ENCODE data around the gene SLCO3A1. TPM values are rescaled to one million over a fixed set of nuclear protein-coding genes. Genes with fewer than 3 reads are reported as not detected.

Gene SLCO3A1
- total and polyA plus RNA-seq, 2 donors (not counting 1 experiment from before 2014, with no cell fraction given) = 8.1 to 16.8 TPM

DNA sequence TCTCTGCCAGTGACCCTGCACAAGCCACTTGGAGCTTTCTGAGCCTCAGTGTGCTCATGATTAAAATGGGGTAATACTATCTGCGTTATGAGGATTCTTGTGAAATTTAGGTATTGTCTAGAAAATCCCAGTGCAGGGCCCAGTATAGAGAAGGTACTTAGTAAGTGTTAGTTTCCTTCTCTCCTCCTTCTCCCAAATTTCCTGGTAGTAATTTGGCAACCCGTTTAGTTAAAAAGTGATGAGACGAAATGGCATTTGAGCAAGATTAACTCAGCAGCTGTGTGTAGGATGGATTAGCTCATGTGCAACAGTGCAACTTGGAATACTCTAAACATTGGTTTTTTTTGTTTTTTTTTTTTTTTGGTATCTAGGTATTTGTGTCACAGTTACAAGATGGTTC, 84.6 kb downstream of the SLCO3A1 start:
- Histone ChIP-seq H3K79me2 (ENCODE audit: control insufficient read depth, insufficient read depth, low read length) (no peaks in the 10 kb centered on the region), H2AFZ (ENCODE audit: low read length) (no peak overlapping the region), H3K4me1 (ENCODE audit: control insufficient read depth, extremely low read depth, insufficient read depth, low read length) (peaks cover 12% of the 10 kb centered on the region), H3K27ac (ENCODE audit: insufficient read depth, low read length) (no peak overlapping the region), H3K9ac (ENCODE audit: insufficient read depth, low read length) (no peak overlapping the region), H3K4me3 (replicated peaks in 1 of 4; ENCODE audit: control extremely low read depth in 1 of 4, insufficient read depth in 1 of 4, low read depth in 3 of 4, low read length in 4 of 4) (no peak overlapping the region), H4K20me1 (ENCODE audit: control insufficient read depth, extremely low read depth, insufficient read depth, low read length) (no peaks in the 10 kb centered on the region), H3K36me3 (ENCODE audit: control insufficient read depth, insufficient read depth, low read length) (no peaks in the 10 kb centered on the region), H3K27me3 (ENCODE audit: control insufficient read depth, insufficient read depth, low read length) (no peaks in the 10 kb centered on the region), H3K9me3 (ENCODE audit: control insufficient read depth, insufficient read depth, low read depth, low read length) (no peaks in the 10 kb centered on the region), H3K4me2 (ENCODE audit: extremely low read depth, insufficient read depth, low read length) (no peak overlapping the region)
- TF ChIP-seq CTCF (conservative IDR thresholded peaks at IDR 0.05 in 1 of 2, IDR thresholded peaks at IDR 0.05 in 1 of 2; ENCODE audit: low read depth in 1 of 2, low read length in 2 of 2) (no peak), EZH2 (IDR thresholded peaks at IDR 0.05; ENCODE audit: low read length, missing control alignments) (no peak)
- DNase-seq (ENCODE audit: low read depth in 2 of 2) = no peak

GRCh38 chr15:91939403-91939831, 85.9 kb downstream of the SLCO3A1 start:
- H3K36me3 ChIP-seq (ENCODE audit: control insufficient read depth, insufficient read depth, low read length) = no peaks in the 10 kb centered on the region
- no peak overlapping the region for H3K4me3 ChIP-seq (replicated peaks in 1 of 4; ENCODE audit: control extremely low read depth in 1 of 4, insufficient read depth in 1 of 4, low read depth in 3 of 4, low read length in 4 of 4)
- peaks cover 12% of the 10 kb centered on the region for H3K4me1 ChIP-seq (ENCODE audit: control insufficient read depth, extremely low read depth, insufficient read depth, low read length)
- no peaks in the 10 kb centered on the region for H3K79me2 ChIP-seq (ENCODE audit: control insufficient read depth, insufficient read depth, low read length)
- H3K9ac ChIP-seq (ENCODE audit: insufficient read depth, low read length) = no peak overlapping the region
- H4K20me1 ChIP-seq (ENCODE audit: control insufficient read depth, extremely low read depth, insufficient read depth, low read length) = no peaks in the 10 kb centered on the region
- DNase-seq (ENCODE audit: low read depth in 2 of 2) = no peak
- no peak overlapping the region for H3K4me2 ChIP-seq (ENCODE audit: extremely low read depth, insufficient read depth, low read length)
- TF ChIP-seq CTCF (conservative IDR thresholded peaks at IDR 0.05 in 1 of 2, IDR thresholded peaks at IDR 0.05 in 1 of 2; ENCODE audit: low read depth in 1 of 2, low read length in 2 of 2) (no peak), EZH2 (IDR thresholded peaks at IDR 0.05; ENCODE audit: low read length, missing control alignments) (no peak)
- no peak overlapping the region for H2AFZ ChIP-seq (ENCODE audit: low read length)
- H3K9me3 ChIP-seq (ENCODE audit: control insufficient read depth, insufficient read depth, low read depth, low read length) = no peaks in the 10 kb centered on the region
- no peak overlapping the region for H3K27ac ChIP-seq (ENCODE audit: insufficient read depth, low read length)
- H3K27me3 ChIP-seq (ENCODE audit: control insufficient read depth, insufficient read depth, low read length) = no peaks in the 10 kb centered on the region

DNA sequence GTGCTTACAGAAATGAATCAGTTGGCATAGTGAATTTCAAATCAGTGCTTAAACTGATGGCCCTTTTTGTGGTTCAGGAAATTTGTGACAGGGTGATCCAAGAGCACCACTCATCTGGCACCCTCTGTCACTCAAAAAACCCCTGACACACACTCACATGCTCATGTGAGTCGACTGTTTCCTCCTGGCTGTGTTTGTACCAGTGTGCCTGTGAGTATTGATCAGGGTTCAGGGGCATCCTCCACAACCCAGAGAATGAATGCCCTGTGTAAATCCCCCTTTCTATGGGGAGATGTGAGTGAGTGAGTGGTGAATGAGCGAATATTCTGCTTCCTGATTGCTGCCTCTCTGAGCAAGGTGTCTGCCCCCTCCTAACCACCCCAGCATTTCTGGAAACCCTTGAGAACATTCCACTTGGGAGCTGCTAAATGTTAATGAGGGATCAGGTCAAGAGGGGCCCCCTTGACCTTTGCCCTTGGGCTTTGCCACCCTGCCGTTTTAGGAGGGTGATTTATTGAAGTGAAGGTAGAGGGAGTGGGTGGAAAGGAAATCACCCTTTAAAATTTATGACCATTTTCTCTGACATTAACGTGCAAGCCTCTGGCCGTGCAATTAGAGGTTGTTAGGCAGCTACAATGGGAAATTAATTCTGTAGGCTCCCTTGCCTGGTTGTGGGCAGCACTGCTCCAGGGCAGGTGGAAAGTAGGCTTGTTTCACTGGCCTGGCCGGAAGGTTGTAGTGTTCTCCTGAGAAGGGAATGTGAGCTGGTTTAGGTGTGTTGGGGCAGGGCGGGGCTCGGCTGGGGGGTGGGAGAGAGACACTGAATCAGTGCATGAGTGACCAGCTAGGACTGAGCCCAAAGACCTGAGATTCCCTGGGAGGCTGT, 87.2 kb downstream of the SLCO3A1 start:
- Histone ChIP-seq H3K36me3 (ENCODE audit: control insufficient read depth, insufficient read depth, low read length) (no peaks in the 10 kb centered on the region), H3K9me3 (ENCODE audit: control insufficient read depth, insufficient read depth, low read depth, low read length) (no peaks in the 10 kb centered on the region), H3K79me2 (ENCODE audit: control insufficient read depth, insufficient read depth, low read length) (no peaks in the 10 kb centered on the region), H3K9ac (ENCODE audit: insufficient read depth, low read length) (no peak overlapping the region), H4K20me1 (ENCODE audit: control insufficient read depth, extremely low read depth, insufficient read depth, low read length) (no peaks in the 10 kb centered on the region), H2AFZ (ENCODE audit: low read length) (no peak overlapping the region), H3K27me3 (ENCODE audit: control insufficient read depth, insufficient read depth, low read length) (no peaks in the 10 kb centered on the region), H3K4me3 (replicated peaks in 1 of 4; ENCODE audit: control extremely low read depth in 1 of 4, insufficient read depth in 1 of 4, low read depth in 3 of 4, low read length in 4 of 4) (no peak overlapping the region), H3K4me1 (ENCODE audit: control insufficient read depth, extremely low read depth, insufficient read depth, low read length) (peaks cover 12% of the 10 kb centered on the region), H3K27ac (ENCODE audit: insufficient read depth, low read length) (no peak overlapping the region), H3K4me2 (ENCODE audit: extremely low read depth, insufficient read depth, low read length) (no peak overlapping the region)
- no peak for DNase-seq (ENCODE audit: low read depth in 2 of 2)
- no peak for TF ChIP-seq CTCF (conservative IDR thresholded peaks at IDR 0.05 in 1 of 2, IDR thresholded peaks at IDR 0.05 in 1 of 2; ENCODE audit: low read depth in 1 of 2, low read length in 2 of 2)
- no peak for TF ChIP-seq EZH2 (IDR thresholded peaks at IDR 0.05; ENCODE audit: low read length, missing control alignments)
